ENCODE data around the gene RANBP10. TPM values are rescaled to one million over a fixed set of nuclear protein-coding genes. Genes with fewer than 3 reads are reported as not detected.

RANBP10 gene
- total and polyA plus RNA-seq, 2 of the 13 experiments (the other 11 are each of a cell fraction or from before 2014, with no cell fraction given): 9.2 to 22.7 TPM

DNA sequence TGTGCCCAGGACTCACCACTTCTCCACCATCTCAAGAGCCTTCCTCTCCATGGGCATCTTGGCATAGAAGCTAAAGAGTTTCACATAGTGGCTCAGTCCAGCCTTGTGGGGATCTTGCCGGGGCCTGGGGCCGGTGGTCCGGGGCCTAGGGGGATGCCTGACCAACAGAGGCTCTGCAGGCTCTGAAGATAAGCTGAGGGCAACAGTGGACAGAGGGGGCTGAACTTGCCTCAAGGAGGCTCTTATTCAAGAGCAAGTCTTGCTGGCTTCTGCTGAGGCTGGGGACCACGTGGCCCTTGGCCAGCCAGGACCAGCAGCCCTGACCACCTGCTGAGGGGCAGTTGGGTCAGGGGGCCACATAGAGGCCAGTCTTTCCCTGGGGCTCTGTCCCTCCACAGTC lies 22.3 kb upstream of the RANBP10 start:
- H3K36me3 ChIP-seq (replicated peaks in 1 of 2; ENCODE audit: control insufficient read depth in 1 of 2, insufficient read depth in 2 of 2, low read length in 2 of 2): peaks cover 19 to 53% of the 10 kb centered on the region in 2 experiments

More for the DNA sequence above, 22.3 kb upstream of the RANBP10 start:
- FAIRE-seq (no peak), ATAC-seq (no peak), DNase-seq (ENCODE audit: low spot score) (no peak)
- TF ChIP-seq SRY (CRISPR knock-in tag; IDR thresholded peaks at IDR 0.05) (no peak), ZNF33A (CRISPR knock-in tag; IDR thresholded peaks at IDR 0.05; ENCODE audit: borderline replicate concordance) (no peak), NFATC3 (CRISPR knock-in tag; IDR thresholded peaks at IDR 0.05) (no peak), HES4 (CRISPR knock-in tag; IDR thresholded peaks at IDR 0.05; ENCODE audit: borderline replicate concordance) (no peak), CBX2 (IDR thresholded peaks at IDR 0.05; ENCODE audit: low read depth, low read length) (no peak), CBX2 (CRISPR knock-in tag; IDR thresholded peaks at IDR 0.05; ENCODE audit: low read depth) (no peak), YY1 (IDR thresholded peaks at IDR 0.05; ENCODE audit: insufficient read depth, insufficient replicate concordance, low read depth, low read length) (no peak)
- TF ChIP-seq, protein P1, sequence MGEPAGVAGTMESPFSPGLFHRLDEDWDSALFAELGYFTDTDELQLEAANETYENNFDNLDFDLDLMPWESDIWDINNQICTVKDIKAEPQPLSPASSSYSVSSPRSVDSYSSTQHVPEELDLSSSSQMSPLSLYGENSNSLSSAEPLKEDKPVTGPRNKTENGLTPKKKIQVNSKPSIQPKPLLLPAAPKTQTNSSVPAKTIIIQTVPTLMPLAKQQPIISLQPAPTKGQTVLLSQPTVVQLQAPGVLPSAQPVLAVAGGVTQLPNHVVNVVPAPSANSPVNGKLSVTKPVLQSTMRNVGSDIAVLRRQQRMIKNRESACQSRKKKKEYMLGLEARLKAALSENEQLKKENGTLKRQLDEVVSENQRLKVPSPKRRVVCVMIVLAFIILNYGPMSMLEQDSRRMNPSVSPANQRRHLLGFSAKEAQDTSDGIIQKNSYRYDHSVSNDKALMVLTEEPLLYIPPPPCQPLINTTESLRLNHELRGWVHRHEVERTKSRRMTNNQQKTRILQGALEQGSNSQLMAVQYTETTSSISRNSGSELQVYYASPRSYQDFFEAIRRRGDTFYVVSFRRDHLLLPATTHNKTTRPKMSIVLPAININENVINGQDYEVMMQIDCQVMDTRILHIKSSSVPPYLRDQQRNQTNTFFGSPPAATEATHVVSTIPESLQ (CRISPR knock-in tag; conservative IDR thresholded peaks at IDR 0.05): no peak
- TF ChIP-seq, protein P2, sequence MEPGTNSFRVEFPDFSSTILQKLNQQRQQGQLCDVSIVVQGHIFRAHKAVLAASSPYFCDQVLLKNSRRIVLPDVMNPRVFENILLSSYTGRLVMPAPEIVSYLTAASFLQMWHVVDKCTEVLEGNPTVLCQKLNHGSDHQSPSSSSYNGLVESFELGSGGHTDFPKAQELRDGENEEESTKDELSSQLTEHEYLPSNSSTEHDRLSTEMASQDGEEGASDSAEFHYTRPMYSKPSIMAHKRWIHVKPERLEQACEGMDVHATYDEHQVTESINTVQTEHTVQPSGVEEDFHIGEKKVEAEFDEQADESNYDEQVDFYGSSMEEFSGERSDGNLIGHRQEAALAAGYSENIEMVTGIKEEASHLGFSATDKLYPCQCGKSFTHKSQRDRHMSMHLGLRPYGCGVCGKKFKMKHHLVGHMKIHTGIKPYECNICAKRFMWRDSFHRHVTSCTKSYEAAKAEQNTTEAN (CRISPR knock-in tag; conservative IDR thresholded peaks at IDR 0.05): no peak
- Histone ChIP-seq H3K9me3 (ENCODE audit: low read length) (no peaks in the 10 kb centered on the region), H3K4me2 (ENCODE audit: low read depth, low read length) (no peak overlapping the region), H3K27me3 (ENCODE audit: control insufficient read depth in 1 of 2, insufficient read depth in 2 of 2, low read length in 2 of 2) (no peaks in the 10 kb centered on the region; a peak in 2 of 5 replicates), H4K20me1 (ENCODE audit: insufficient read depth, low read length) (no peaks in the 10 kb centered on the region), H3K27ac (ENCODE audit: extremely low read length, insufficient read depth, low read length) (no peak overlapping the region), H3K9ac (ENCODE audit: insufficient read depth, low read depth, low read length) (no peak overlapping the region), H3K4me3 (replicated peaks in 1 of 3; ENCODE audit: insufficient read depth in 1 of 3, low read depth in 2 of 3, low read length in 3 of 3) (no peak overlapping the region), H2AFZ (ENCODE audit: low read length) (no peak overlapping the region), H3K4me1 (ENCODE audit: insufficient read depth, low read length) (peaks cover 19% of the 10 kb centered on the region), H3K79me2 (ENCODE audit: insufficient read depth, low read length) (peaks cover 16% of the 10 kb centered on the region)
- in situ Hi-C loops (cut with HindIII; ENCODE audit: extremely low pct_ligation_motif_present, low pct_unique_long_range_greater_than_20kb): no loop called here
- ChIA-PET CTCF (ENCODE audit: low intra/inter-chr PET ratio, low total read pairs) (no interaction called here), POLR2A (no interaction called here)
- no TSS peak for BruUV-seq (replicated peaks)
- intact Hi-C loops (cut with micrococcal nuclease; ENCODE audit: unreplicated experiment): no loop called here
- WGBS (ENCODE audit: low lambda C conversion rate): 98% methylated on average over 3 of the region's 4 CpGs

Measured in HepG2 (cell line).